Measurements from ENCODE around the gene CD58. TPM values are rescaled to one million over a fixed set of nuclear protein-coding genes. Genes with fewer than 3 reads are reported as not detected.

The CD58 gene
- total and polyA plus RNA-seq, 4 donors = 5.1 to 30.2 (median 10.8) TPM

- H3K27ac ChIP-seq (ENCODE audit: low read depth in 1 of 2, low read length in 2 of 2) = no peak overlapping the region
- H3K9me3 ChIP-seq (ENCODE audit: control insufficient read depth in 4 of 4, low read length in 3 of 4) = no peaks in the 10 kb centered on the region
- H3K4me3 ChIP-seq (ENCODE audit: low read depth in 1 of 3, low read length in 3 of 3) = no peak overlapping the region
- no peaks in the 10 kb centered on the region for H3K27me3 ChIP-seq (ENCODE audit: control insufficient read depth in 4 of 4, insufficient read depth in 4 of 4, low read length in 3 of 4)
- TF ChIP-seq FOXA2 (IDR thresholded peaks at IDR 0.05) (no peak), RAD21 (IDR thresholded peaks at IDR 0.05) (no peak), GABPA (IDR thresholded peaks at IDR 0.05 in 1 of 2, conservative IDR thresholded peaks at IDR 0.05 in 1 of 2) (no peak), ATF3 (IDR thresholded peaks at IDR 0.05) (no peak), TAF1 (conservative IDR thresholded peaks at IDR 0.05) (no peak), SP1 (IDR thresholded peaks at IDR 0.05) (no peak), MAX (IDR thresholded peaks at IDR 0.05) (no peak), HNF4A (conservative IDR thresholded peaks at IDR 0.05) (no peak), EGR1 (IDR thresholded peaks at IDR 0.05; ENCODE audit: low read depth in 2 of 2) (no peak), NR2F2 (IDR thresholded peaks at IDR 0.05) (no peak), FOXA1 (IDR thresholded peaks at IDR 0.05) (no peak), REST (IDR thresholded peaks at IDR 0.05) (no peak)
- TF ChIP-seq, protein P1, sequence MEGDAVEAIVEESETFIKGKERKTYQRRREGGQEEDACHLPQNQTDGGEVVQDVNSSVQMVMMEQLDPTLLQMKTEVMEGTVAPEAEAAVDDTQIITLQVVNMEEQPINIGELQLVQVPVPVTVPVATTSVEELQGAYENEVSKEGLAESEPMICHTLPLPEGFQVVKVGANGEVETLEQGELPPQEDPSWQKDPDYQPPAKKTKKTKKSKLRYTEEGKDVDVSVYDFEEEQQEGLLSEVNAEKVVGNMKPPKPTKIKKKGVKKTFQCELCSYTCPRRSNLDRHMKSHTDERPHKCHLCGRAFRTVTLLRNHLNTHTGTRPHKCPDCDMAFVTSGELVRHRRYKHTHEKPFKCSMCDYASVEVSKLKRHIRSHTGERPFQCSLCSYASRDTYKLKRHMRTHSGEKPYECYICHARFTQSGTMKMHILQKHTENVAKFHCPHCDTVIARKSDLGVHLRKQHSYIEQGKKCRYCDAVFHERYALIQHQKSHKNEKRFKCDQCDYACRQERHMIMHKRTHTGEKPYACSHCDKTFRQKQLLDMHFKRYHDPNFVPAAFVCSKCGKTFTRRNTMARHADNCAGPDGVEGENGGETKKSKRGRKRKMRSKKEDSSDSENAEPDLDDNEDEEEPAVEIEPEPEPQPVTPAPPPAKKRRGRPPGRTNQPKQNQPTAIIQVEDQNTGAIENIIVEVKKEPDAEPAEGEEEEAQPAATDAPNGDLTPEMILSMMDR (IDR thresholded peaks at IDR 0.05; ENCODE audit: low read depth, low read length, missing input control) = no peak
- H3K4me1 ChIP-seq (ENCODE audit: control insufficient read depth in 4 of 4, insufficient read depth in 4 of 4, low read length in 3 of 4) = peaks cover 4 to 15% (median 12%) of the 10 kb centered on the region in 4 donors
- no peak for DNase-seq (ENCODE audit: low spot score)
- 77% methylated on average over 5 of the region's 5 CpGs for WGBS
- no peaks in the 10 kb centered on the region for H3K36me3 ChIP-seq (ENCODE audit: control insufficient read depth in 4 of 4, insufficient read depth in 3 of 4, low read depth in 1 of 4, low read length in 3 of 4)
- H3K9ac ChIP-seq (ENCODE audit: low read depth in 1 of 2, low read length in 2 of 2) = no peak overlapping the region
These were observed 68.0 kb downstream of the CD58 start for GRCh38 chr1:116502671-116503314.

GRCh38 chr1:116501870-116502244 lies 69.0 kb downstream of the CD58 start:
- TF ChIP-seq TAF1 (conservative IDR thresholded peaks at IDR 0.05) (no peak), JUND (IDR thresholded peaks at IDR 0.05) (no peak), NR2F2 (IDR thresholded peaks at IDR 0.05) (no peak), YY1 (IDR thresholded peaks at IDR 0.05) (no peak), EGR1 (IDR thresholded peaks at IDR 0.05; ENCODE audit: low read depth in 2 of 2) (no peak), GABPA (IDR thresholded peaks at IDR 0.05 in 1 of 2, conservative IDR thresholded peaks at IDR 0.05 in 1 of 2) (no peak), HNF4A (conservative IDR thresholded peaks at IDR 0.05) (no peak), HNF4G (IDR thresholded peaks at IDR 0.05) (no peak), RAD21 (IDR thresholded peaks at IDR 0.05) (no peak), RXRA (IDR thresholded peaks at IDR 0.05) (no peak)
- TF ChIP-seq, protein P2, sequence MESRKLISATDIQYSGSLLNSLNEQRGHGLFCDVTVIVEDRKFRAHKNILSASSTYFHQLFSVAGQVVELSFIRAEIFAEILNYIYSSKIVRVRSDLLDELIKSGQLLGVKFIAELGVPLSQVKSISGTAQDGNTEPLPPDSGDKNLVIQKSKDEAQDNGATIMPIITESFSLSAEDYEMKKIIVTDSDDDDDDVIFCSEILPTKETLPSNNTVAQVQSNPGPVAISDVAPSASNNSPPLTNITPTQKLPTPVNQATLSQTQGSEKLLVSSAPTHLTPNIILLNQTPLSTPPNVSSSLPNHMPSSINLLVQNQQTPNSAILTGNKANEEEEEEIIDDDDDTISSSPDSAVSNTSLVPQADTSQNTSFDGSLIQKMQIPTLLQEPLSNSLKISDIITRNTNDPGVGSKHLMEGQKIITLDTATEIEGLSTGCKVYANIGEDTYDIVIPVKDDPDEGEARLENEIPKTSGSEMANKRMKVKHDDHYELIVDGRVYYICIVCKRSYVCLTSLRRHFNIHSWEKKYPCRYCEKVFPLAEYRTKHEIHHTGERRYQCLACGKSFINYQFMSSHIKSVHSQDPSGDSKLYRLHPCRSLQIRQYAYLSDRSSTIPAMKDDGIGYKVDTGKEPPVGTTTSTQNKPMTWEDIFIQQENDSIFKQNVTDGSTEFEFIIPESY (IDR thresholded peaks at IDR 0.05) = no peak
- TF ChIP-seq, protein P1 (IDR thresholded peaks at IDR 0.05; ENCODE audit: low read depth, low read length, missing input control) = no peak
- no peak for DNase-seq (ENCODE audit: low spot score)
- 94% methylated on average over 2 of the region's 2 CpGs for WGBS
- no peaks in the 10 kb centered on the region for H3K27me3 ChIP-seq (ENCODE audit: control insufficient read depth in 4 of 4, insufficient read depth in 4 of 4, low read length in 3 of 4)
- H3K4me1 ChIP-seq (ENCODE audit: control insufficient read depth in 4 of 4, insufficient read depth in 4 of 4, low read length in 3 of 4) = peaks cover 4 to 24% (median 21%) of the 10 kb centered on the region in 4 donors
- no peak overlapping the region for H3K9ac ChIP-seq (ENCODE audit: low read depth in 1 of 2, low read length in 2 of 2)
- H3K36me3 ChIP-seq (ENCODE audit: control insufficient read depth in 4 of 4, insufficient read depth in 3 of 4, low read depth in 1 of 4, low read length in 3 of 4) = no peaks in the 10 kb centered on the region
- H3K9me3 ChIP-seq (ENCODE audit: control insufficient read depth in 4 of 4, low read length in 3 of 4) = no peaks in the 10 kb centered on the region
- H3K27ac ChIP-seq (ENCODE audit: low read depth in 1 of 2, low read length in 2 of 2) = no peak overlapping the region
- H3K4me3 ChIP-seq (ENCODE audit: low read depth in 1 of 3, low read length in 3 of 3) = no peak overlapping the region
